HG03442 (cell line): ENCODE data around the gene HIGD2A.

Experiments
- ATAC-seq: cut with Tn5 transposase; IDR thresholded peaks from one replicate; pipeline ENCODE4 v1.9.1; 2021; ENCODE audit warnings: mild to moderate bottlenecking, moderate library complexity; ENCODE audit not compliant: unreplicated experiment

HIGD2A gene

DNA sequence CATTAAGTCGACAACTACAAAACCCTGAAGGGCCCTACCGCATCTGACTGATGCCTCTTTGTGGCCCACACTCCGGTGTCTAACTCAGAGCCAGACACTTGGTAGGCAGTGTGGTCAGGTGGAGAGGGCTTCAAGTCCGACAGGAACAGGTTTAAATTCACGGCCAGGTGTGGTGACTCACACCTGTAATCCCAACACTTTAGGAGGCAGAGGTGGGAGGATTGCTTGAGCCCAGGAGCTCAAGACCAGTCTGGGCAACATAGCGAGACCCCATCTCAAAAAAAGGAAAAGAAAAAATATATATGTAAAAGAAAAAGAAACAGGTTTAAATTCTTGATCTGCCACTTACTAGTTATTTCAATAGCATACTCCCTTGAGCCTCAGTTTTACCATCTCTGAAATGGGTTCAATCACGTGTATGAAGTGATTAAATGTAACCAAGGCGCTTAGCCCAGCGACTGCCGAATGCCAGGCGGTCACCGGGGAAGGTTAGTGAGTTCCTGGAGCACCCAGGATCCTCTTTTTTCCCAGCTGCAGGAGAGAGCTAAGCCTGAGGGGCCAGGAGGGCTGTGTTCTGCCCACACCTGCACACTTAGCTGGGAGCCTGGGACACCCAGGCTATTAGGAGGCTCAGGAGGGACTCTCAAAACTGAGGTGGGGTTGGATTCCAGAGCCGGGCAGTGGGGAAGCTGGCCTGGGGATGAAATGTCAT, 26.8 kb downstream of the HIGD2A start:
- ATAC-seq, result no peak

DNA sequence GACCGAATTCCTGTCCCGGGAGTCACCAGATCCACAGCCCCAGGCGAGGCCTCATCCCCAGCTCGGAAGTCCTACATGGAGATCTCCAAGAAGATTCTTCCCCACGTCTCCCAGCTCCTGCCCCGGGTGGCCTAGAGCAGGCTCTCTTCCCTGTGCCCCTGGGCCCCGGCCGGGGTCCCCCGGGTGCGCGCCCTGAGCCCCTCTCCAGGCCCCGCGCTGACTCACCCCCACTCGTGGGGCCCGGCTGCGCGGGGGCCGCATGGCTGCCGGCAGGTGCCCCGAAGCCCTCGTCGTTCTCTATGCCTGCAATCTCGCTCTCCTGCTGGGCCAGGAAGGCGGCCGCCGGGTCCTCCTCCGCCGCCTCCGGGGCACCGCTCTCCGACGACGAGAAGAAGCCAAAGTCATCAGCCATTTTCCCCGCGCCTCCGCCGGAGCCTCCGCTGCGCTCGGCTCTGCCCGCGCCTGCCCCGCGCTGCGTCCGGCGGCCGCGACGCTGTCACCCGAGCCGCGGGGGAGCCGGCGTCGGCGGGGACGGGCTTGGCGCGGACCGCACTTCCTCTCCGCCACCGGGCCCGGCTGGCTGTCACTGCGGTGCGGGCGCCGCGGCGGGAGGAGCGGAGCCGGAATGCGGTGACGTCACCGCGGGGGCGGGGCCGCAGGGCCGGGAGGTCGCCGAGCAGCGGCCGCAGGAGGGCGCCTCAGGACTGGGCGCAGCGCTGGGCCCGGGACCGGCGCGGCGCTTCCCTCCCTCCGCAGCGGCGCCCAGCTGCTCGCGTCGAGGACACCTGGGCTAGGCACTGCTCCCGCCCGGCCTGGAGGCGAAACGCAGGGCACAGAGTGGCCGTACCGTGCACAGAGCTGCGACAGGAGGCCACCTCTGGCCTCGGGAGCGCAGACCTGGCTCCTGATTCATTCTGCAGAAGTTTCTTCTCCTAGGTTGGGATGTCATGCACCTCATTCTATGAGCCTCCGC, 27.7 kb downstream of the HIGD2A start, which contains the start of gene CLTB:
CLTB (minus strand) TSS at position 588 of the 973 bp plus-strand sequence; CDS start at position 412, 176 bp downstream.
- peak; percentile 88 for ATAC-seq

DNA sequence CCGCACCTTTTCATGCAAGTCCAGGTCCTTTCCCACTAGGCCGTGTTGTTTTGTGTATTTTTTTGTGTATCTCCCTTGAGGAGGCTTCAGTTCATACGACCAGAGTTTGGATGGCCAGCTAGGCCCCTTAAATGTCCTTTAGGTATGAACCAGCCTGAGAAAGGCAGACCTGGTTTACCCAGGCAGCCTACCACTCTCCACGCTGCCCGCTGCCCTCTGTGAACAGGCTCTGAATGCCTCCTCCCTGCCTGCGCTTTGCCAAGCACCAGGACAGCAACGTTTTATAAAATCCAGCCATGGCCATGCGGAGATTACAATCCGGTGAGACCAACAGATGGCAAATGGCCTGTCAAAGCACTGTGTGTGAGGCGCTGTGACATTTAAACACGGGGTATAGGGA, 28.4 kb downstream of the HIGD2A start:
- ATAC-seq, result no peak

DNA sequence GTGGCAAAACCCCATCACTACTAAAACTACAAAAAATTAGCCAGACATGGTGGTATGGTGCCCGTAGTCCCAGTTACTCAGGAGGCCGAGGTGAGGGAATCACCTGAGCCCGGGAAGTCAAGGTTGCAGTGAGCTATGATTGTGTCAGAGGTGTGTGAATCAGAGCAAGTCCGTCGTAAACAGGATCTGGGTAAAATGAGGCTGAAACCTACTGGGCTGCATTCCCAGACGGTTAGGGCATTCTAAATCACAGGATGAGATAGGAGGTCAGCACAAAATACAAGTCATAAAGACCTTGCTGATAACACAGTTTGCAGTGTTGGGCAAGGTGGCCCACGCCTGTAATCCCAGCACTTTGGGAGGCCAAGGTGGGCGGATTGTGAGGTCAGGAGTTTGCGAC, 29.7 kb downstream of the HIGD2A start:
- ATAC-seq, result no peak

- no peak for ATAC-seq
These were observed 31.5 kb downstream of the HIGD2A start for GRCh38 chr5:176420086-176420485.

DNA sequence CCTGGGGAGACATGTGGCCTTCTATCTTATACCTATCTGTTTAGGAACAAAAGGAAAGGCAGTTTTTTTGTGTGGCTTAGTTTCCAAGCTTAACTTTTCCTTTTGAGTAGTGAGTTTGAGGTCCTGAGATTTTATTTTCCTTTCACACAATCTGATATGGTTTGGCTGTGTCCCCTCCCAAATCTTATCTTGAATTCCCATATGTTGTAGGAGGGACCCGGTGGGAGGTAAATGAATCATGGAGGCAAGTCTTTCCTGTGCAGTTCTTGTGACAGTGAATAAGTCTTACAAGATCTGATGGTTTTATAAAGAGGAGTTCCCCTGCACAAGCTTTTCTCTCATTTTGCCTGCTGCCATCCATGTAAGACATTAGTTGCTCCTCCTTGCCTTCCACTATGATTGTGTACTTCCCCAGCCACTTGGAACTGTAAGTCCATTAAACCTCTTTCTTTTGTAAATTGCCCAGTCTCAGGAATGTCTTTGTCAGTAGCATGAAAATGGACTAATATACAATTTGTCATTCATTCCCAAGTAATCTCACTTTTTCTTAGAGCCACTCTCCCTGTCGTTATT, 32.5 kb downstream of the HIGD2A start:
- ATAC-seq, result no peak

- no peak for ATAC-seq
These were observed 35.6 kb downstream of the HIGD2A start for GRCh38 chr5:176424181-176424580.

DNA sequence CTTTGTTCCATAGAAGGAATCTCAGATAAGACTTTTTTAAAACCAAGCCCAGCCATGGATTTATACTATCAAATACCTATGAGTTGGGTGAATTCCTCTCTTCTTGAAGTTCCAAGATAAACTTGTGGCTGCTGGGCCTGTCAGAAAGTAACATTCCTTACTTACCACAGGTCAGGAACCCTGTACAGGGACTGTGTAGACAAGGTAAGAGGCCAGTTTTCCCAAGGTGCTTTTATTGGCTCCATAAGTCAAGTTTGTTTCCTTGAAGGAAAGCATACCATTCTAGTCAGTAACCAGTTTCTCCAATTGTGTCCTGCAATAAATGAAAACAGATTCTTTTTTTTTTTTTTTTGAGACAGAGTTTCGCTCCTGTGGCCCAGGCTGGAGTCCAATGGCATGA, 36.6 kb downstream of the HIGD2A start:
- no peak for ATAC-seq

DNA sequence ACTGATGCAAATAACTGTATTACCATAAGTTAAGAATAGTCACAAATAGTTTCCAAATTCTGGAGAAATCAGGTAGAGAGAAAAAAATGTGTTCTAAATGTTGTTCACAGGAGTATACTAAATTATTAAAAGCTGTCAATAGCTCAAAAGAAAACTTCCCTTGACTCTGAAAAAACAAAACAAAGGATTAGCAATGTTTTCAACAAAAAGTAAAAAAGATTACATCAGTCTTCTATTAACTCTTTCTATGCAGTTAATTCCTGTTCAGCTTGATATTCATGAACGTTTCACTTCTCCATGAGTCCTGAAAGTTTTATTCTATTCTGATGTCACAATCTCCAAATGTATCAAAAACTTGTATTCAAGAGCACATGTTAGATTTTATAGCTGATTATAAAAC, 37.2 kb downstream of the HIGD2A start:
- ATAC-seq, result no peak

DNA sequence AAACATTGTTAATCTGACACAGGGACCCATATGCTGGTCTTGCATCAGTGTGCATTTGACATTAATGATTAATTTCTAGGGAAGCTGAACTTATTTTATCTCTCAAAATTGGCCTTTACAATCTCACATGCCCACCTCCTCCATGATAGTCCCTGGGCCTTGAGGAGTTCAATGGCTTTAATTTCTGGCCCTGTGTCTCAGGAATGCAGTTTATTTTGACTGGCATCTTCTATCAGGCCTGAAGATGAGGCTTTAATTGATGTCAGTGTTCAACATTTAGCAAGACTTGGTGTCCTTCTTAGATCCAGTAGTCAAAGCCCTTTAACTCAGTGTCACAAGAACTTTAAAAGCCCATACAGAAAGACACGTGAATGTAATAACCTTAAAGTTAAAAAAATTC, 38.3 kb downstream of the HIGD2A start:
- no peak for ATAC-seq

DNA sequence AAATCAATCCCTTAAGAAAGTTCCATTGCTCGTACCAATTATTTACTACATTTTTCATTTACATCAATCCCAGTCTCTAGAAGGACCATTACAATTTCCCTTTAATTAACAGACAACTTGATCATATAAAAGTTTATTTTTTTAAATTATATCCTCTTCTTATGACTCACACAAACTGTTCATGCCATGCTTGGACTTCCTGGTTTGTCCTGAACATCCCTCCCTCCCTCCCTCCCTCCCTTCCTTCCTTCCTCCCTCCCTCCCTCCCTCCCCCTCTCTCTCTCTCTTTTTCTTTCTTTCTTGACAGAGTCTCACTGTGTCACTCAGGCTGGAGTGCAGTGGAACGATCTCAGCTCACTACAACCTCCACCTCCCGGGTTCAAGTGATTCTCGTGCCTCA, 39.4 kb downstream of the HIGD2A start:
- ATAC-seq, result no peak

- no peak for ATAC-seq
These were observed 41.4 kb downstream of the HIGD2A start for GRCh38 chr5:176429972-176430371.

GRCh38 chr5:176432707-176433106, 44.2 kb downstream of the HIGD2A start:
- no peak for ATAC-seq

DNA sequence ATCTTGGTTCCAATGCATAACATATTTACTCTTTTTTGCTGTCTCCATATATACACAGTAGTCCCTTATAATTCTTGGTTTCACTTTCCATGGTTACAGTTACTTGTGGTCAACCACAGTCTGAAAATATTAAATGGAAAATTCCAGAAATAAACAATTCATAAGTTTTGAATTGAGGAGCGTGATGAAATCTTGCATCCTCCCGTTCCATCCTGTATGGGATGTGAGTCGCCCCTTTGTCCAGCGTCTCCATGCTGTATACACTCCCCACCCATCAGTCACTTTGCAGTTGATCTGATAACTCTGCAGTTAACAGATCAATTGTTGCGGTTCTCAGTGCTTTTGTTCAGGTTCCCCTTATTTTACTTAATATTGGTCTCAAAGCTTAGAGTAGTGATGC, 48.1 kb downstream of the HIGD2A start:
- no peak for ATAC-seq

DNA sequence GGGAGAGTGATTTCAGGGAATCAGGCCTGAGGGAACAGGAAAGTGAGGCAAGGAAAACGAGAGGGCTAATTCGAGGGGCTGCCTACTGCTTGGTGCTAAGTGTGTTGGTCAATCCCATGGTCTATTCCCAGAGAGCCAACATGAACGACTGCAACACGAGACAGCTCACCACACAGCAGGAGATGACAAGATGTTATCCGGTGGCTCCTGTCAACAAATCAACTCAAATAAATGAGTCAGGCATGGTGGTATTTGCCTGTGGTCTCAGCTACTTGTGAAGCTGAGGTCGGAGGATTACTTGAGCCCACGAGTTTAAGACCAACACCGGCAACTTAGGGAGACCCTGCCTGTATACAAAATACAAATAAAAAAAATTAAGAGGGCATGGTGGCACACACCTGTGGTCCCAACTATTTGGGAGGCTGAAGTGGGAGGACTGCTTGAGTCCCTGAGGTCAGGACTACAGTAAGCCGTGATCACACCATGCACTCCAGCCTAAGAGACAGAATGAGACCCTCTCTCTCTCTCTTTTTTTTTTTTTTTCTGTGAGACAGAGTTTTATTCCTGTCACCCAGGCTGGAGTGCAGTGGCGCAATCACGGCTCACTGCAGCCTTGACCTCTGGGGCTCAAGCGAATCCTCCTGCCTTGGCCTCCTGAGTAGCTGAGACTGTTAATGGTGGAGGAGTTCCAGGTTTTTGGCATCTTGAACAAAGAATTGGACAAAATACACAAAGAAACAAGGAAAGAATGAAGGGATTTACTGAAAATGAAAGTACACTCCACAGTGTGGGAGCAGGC, 50.6 kb downstream of the HIGD2A start:
- no peak for ATAC-seq
